ENCODE measurements around the gene SPZ1.
"Not testable (repeated sequence)": the region's sequence is repeated elsewhere in the genome, so short reads cannot be mapped to it uniquely, and the experiment has no call there.

DNA sequence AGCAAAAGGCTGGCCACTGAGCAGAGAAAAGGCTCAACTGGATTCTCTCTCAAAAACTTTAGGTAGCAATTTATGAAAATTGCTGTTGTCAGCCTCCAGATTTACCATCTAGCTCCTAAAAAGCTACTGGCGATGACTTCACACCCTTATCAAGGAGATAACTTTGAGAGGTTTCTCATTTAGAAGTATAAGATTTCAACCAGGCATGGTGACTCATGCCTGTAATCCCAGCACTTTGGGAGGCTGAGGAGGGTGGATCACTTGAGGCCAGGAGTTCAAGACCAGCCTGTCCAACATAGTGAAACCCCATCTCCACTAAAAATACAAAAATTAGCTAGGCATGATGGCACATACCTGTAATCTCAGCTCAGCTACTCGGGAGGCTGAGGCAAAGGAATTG is 49.3 kb upstream of the SPZ1 start:
- not testable (repeated sequence) for TF ChIP-seq PML (IDR thresholded peaks at IDR 0.05; ENCODE audit: low read length); SMARCA5 (IDR thresholded peaks at IDR 0.05); SUZ12 (IDR thresholded peaks at IDR 0.05; ENCODE audit: unreplicated experiment); BRCA1 (IDR thresholded peaks at IDR 0.05; ENCODE audit: low read depth, low read length); MYB (IDR thresholded peaks at IDR 0.05; ENCODE audit: borderline replicate concordance, low read depth, low read length); POLR2A (IDR thresholded peaks at IDR 0.05; ENCODE audit: low read depth, low read length); CHD4 (IDR thresholded peaks at IDR 0.05); SIN3A (IDR thresholded peaks at IDR 0.05; ENCODE audit: low read depth, low read length); RAD51 (IDR thresholded peaks at IDR 0.05); HDAC2 (IDR thresholded peaks at IDR 0.05); SMC3 (IDR thresholded peaks at IDR 0.05; ENCODE audit: borderline replicate concordance, low read length)
- TF ChIP-seq, protein P1, sequence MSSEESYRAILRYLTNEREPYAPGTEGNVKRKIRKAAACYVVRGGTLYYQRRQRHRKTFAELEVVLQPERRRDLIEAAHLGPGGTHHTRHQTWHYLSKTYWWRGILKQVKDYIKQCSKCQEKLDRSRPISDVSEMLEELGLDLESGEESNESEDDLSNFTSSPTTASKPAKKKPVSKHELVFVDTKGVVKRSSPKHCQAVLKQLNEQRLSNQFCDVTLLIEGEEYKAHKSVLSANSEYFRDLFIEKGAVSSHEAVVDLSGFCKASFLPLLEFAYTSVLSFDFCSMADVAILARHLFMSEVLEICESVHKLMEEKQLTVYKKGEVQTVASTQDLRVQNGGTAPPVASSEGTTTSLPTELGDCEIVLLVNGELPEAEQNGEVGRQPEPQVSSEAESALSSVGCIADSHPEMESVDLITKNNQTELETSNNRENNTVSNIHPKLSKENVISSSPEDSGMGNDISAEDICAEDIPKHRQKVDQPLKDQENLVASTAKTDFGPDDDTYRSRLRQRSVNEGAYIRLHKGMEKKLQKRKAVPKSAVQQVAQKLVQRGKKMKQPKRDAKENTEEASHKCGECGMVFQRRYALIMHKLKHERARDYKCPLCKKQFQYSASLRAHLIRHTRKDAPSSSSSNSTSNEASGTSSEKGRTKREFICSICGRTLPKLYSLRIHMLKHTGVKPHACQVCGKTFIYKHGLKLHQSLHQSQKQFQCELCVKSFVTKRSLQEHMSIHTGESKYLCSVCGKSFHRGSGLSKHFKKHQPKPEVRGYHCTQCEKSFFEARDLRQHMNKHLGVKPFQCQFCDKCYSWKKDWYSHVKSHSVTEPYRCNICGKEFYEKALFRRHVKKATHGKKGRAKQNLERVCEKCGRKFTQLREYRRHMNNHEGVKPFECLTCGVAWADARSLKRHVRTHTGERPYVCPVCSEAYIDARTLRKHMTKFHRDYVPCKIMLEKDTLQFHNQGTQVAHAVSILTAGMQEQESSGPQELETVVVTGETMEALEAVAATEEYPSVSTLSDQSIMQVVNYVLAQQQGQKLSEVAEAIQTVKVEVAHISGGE (CRISPR knock-in tag; IDR thresholded peaks at IDR 0.05), result not testable (repeated sequence)

All from GM12878 (cell line).